Fibroblast of lung (primary cell): Measurements from ENCODE around the gene SBSN. TPM values are rescaled to one million over a fixed set of nuclear protein-coding genes. Genes with fewer than 3 reads are reported as not detected.

Source experiments
- DNase-seq, 2 donors: peaks; one replicate each; pipeline versions ENCODE4 v3.0.0 to v3.0.0-alpha.2; 2010; ENCODE audit warnings: low read depth in 2 of 2
- H2AFZ ChIP-seq: 2 replicates; pipeline ENCODE4 v1.5.1; 2012; ENCODE audit warnings: low read length, control low read depth, inconsistent platforms
- H3K27ac ChIP-seq: 2 replicates; pipeline ENCODE4 v1.5.1; 2011; ENCODE audit warnings: low read length, control low read depth; ENCODE audit not compliant: insufficient read depth
- H3K27me3 ChIP-seq: 2 replicates; pipeline ENCODE4 v1.5.1; 2011; ENCODE audit warnings: mild to moderate bottlenecking, low read length; ENCODE audit not compliant: control insufficient read depth, insufficient read depth
- H3K36me3 ChIP-seq: 2 replicates; pipeline ENCODE4 v1.5.1; 2011; ENCODE audit warnings: low read length; ENCODE audit not compliant: control insufficient read depth, insufficient read depth
- H3K4me1 ChIP-seq: 2 replicates; pipeline ENCODE4 v1.5.1; 2011; ENCODE audit warnings: low read length; ENCODE audit not compliant: control insufficient read depth, insufficient read depth; ENCODE audit errors: extremely low read depth
- H3K4me2 ChIP-seq: 2 replicates; pipeline ENCODE4 v1.5.1; 2011; ENCODE audit warnings: low read length, control low read depth; ENCODE audit not compliant: insufficient read depth; ENCODE audit errors: extremely low read depth
- H3K4me3 ChIP-seq, 4 experiments: fragments of 200-600 bp in 1 of 4; sonication (generic) in 1 of 4; replicated peaks in 1 of 4; 2 replicates each; pipeline ENCODE4 v1.5.1; 2011 to 2016; ENCODE audit warnings: low read length in 4 of 4, low read depth in 3 of 4, mild to moderate bottlenecking in 3 of 4, control low read depth in 2 of 4, inconsistent platforms in 1 of 4, mixed read lengths in 1 of 4; ENCODE audit not compliant: insufficient read depth in 1 of 4; ENCODE audit errors: control extremely low read depth in 1 of 4
- H3K79me2 ChIP-seq: 2 replicates; pipeline ENCODE4 v1.5.1; 2012; ENCODE audit warnings: mild to moderate bottlenecking, low read length, inconsistent platforms; ENCODE audit not compliant: control insufficient read depth, insufficient read depth
- H3K9ac ChIP-seq: 2 replicates; pipeline ENCODE4 v1.5.1; 2011; ENCODE audit warnings: mild to moderate bottlenecking, low read length, control low read depth; ENCODE audit not compliant: insufficient read depth
- H3K9me3 ChIP-seq: 2 replicates; pipeline ENCODE4 v1.5.1; 2012; ENCODE audit warnings: low read depth, low read length; ENCODE audit not compliant: control insufficient read depth, insufficient read depth
- H4K20me1 ChIP-seq: 2 replicates; pipeline ENCODE4 v1.5.1; 2011; ENCODE audit warnings: low read length; ENCODE audit not compliant: control insufficient read depth, insufficient read depth; ENCODE audit errors: extremely low read depth
- CTCF ChIP-seq, 2 donors: IDR thresholded peaks in 1 of 2; conservative IDR thresholded peaks in 1 of 2; 1 replicate in 1 of 2; 2 replicates in 1 of 2; pipeline ENCODE4 v1.5.1; 2011 to 2012; ENCODE audit warnings: low read length in 2 of 2, control low read depth in 1 of 2, inconsistent platforms in 1 of 2, low read depth in 1 of 2, mild to moderate bottlenecking in 1 of 2
- EZH2 ChIP-seq: IDR thresholded peaks from 2 replicates; pipeline ENCODE4 v1.5.1; 2012; ENCODE audit warnings: low read length, control low read depth, mild to moderate bottlenecking; ENCODE audit errors: missing control alignments
- polyA plus RNA-seq, 2 donors: library from polyadenylated mRNA; depleted of rRNA in 1 of 2; stranded (reverse) in 1 of 2; unstranded in 1 of 2; fragments of >200 nt; gene quantifications; 2 replicates each; pipeline ENCODE4 v1.2.1, GENCODE V29; 2011 to 2012; ENCODE audit warnings: missing spikeins in 1 of 2
- total RNA-seq: library from RNA; depleted of rRNA; stranded (reverse); fragments of >200 nt; gene quantifications from 2 replicates; pipeline ENCODE4 v1.2.1, GENCODE V29; 2014

The SBSN gene
- total and polyA plus RNA-seq, 2 donors (not counting 1 experiment from before 2014, with no cell fraction given) = 1.6 to 4.1 TPM

- H3K36me3 ChIP-seq = no peaks in the 10 kb centered on the region
- no peaks in the 10 kb centered on the region for H3K27me3 ChIP-seq
- DNase-seq = no peak
- no peak overlapping the region for H3K4me2 ChIP-seq
- no peak overlapping the region for H3K9ac ChIP-seq
- no peak overlapping the region for H2AFZ ChIP-seq
- TF ChIP-seq EZH2 (no peak), CTCF (conservative IDR thresholded peaks at IDR 0.05 in 1 of 2, IDR thresholded peaks at IDR 0.05 in 1 of 2; ENCODE audit: low read depth in 1 of 2, low read length in 2 of 2) (no peak)
- H3K4me3 ChIP-seq = no peak overlapping the region
- H3K79me2 ChIP-seq = no peaks in the 10 kb centered on the region
- no peaks in the 10 kb centered on the region for H4K20me1 ChIP-seq
- H3K4me1 ChIP-seq = no peaks in the 10 kb centered on the region
- no peak overlapping the region for H3K27ac ChIP-seq
- H3K9me3 ChIP-seq = no peaks in the 10 kb centered on the region
Measured at GRCh38 chr19:35474104-35474503, 54.0 kb downstream of the SBSN start.

Other genes with a start within 250 kb of the SBSN start
- gene HAMP, start 245.8 kb downstream of the SBSN start, total RNA-seq = not detected in 2 replicates
- not detected in 2 replicates for gene HAMP, start 245.8 kb downstream of the SBSN start, polyA plus RNA-seq
- gene MAG, start 236.2 kb downstream of the SBSN start, total RNA-seq = 0.50 TPM in 1 of 2 replicates, not detected in the other
- gene MAG, start 236.2 kb downstream of the SBSN start, polyA plus RNA-seq = 0.10 TPM in 1 of 2 replicates, not detected in the other
- gene CD22, start 199.1 kb downstream of the SBSN start, total RNA-seq = 1.2 TPM in 1 of 2 replicates, not detected in the other
- gene CD22, start 199.1 kb downstream of the SBSN start, polyA plus RNA-seq = 0.15 and 0.95 TPM in 2 replicates
- not detected in 2 replicates for gene FFAR1, start 180.4 kb downstream of the SBSN start, total RNA-seq
- not detected in 2 replicates for gene FFAR1, start 180.4 kb downstream of the SBSN start, polyA plus RNA-seq
- gene FFAR3, start 169.9 kb downstream of the SBSN start, total RNA-seq = not detected in 2 replicates
- gene FFAR3, start 169.9 kb downstream of the SBSN start, polyA plus RNA-seq = not detected in 2 replicates
- not detected in 2 replicates for gene GPR42, start 157.2 kb downstream of the SBSN start, total RNA-seq
- gene GPR42, start 157.2 kb downstream of the SBSN start, polyA plus RNA-seq = not detected in 2 replicates
- not detected in 2 replicates for gene FFAR2, start 80.1 kb downstream of the SBSN start, total RNA-seq
- gene FFAR2, start 80.1 kb downstream of the SBSN start, polyA plus RNA-seq = not detected in 2 replicates
- not detected in 2 replicates for gene KRTDAP, start 37.8 kb downstream of the SBSN start, total RNA-seq
- not detected in 2 replicates for gene KRTDAP, start 37.8 kb downstream of the SBSN start, polyA plus RNA-seq
- gene DMKN, start 14.7 kb downstream of the SBSN start, total RNA-seq = 14.2 and 29.3 TPM in 2 replicates
- 2.1 and 2.8 TPM in 2 replicates for gene DMKN, start 14.7 kb downstream of the SBSN start, polyA plus RNA-seq
- not detected in 2 replicates for gene GAPDHS, start 5.1 kb upstream of the SBSN start, total RNA-seq
- gene GAPDHS, start 5.1 kb upstream of the SBSN start, polyA plus RNA-seq = not detected in 2 replicates
- 79.6 and 95.3 TPM in 2 replicates for gene TMEM147, start 17.3 kb upstream of the SBSN start, total RNA-seq
- 72.4 and 76.2 TPM in 2 replicates for gene TMEM147, start 17.3 kb upstream of the SBSN start, polyA plus RNA-seq
- not detected in 2 replicates for gene ATP4A, start 35.3 kb upstream of the SBSN start, total RNA-seq
- not detected in 2 replicates for gene ATP4A, start 35.3 kb upstream of the SBSN start, polyA plus RNA-seq
- gene PMIS2, start 57.9 kb upstream of the SBSN start, total RNA-seq = not detected in 2 replicates
- not detected in 2 replicates for gene PMIS2, start 57.9 kb upstream of the SBSN start, polyA plus RNA-seq
- 3.9 and 4.0 TPM in 2 replicates for gene HAUS5, start 84.4 kb upstream of the SBSN start, total RNA-seq
- gene HAUS5, start 84.4 kb upstream of the SBSN start, polyA plus RNA-seq = 2.5 and 4.7 TPM in 2 replicates
- gene RBM42, start 100.7 kb upstream of the SBSN start, total RNA-seq = 29.9 and 32.1 TPM in 2 replicates
- gene RBM42, start 100.7 kb upstream of the SBSN start, polyA plus RNA-seq = 32.9 and 43.0 TPM in 2 replicates
- gene ETV2, start 113.4 kb upstream of the SBSN start, total RNA-seq = 0.50 and 0.51 TPM in 2 replicates
- gene ETV2, start 113.4 kb upstream of the SBSN start, polyA plus RNA-seq = 0.12 and 0.18 TPM in 2 replicates
- gene COX6B1, start 120.0 kb upstream of the SBSN start, total RNA-seq = 194 and 279 TPM in 2 replicates
- gene COX6B1, start 120.0 kb upstream of the SBSN start, polyA plus RNA-seq = 382 and 499 TPM in 2 replicates
- not detected in 2 replicates for gene UPK1A, start 138.2 kb upstream of the SBSN start, total RNA-seq
- 0.06 and 0.27 TPM in 2 replicates for gene UPK1A, start 138.2 kb upstream of the SBSN start, polyA plus RNA-seq
- gene ZBTB32, start 176.2 kb upstream of the SBSN start, total RNA-seq = not detected in 2 replicates
- gene ZBTB32, start 176.2 kb upstream of the SBSN start, polyA plus RNA-seq = not detected in 2 replicates
- 3.9 and 5.4 TPM in 2 replicates for gene KMT2B, start 189.7 kb upstream of the SBSN start, total RNA-seq
- 7.4 and 12.5 TPM in 2 replicates for gene KMT2B, start 189.7 kb upstream of the SBSN start, polyA plus RNA-seq
- gene IGFLR1, start 214.1 kb upstream of the SBSN start, total RNA-seq = 0.17 and 0.51 TPM in 2 replicates
- gene IGFLR1, start 214.1 kb upstream of the SBSN start, polyA plus RNA-seq = 0.75 and 2.1 TPM in 2 replicates
- 5.9 and 9.1 TPM in 2 replicates for gene U2AF1L4, start 217.1 kb upstream of the SBSN start, total RNA-seq
- 11.9 and 13.8 TPM in 2 replicates for gene U2AF1L4, start 217.1 kb upstream of the SBSN start, polyA plus RNA-seq
- gene PSENEN, start 217.3 kb upstream of the SBSN start, total RNA-seq = 15.7 and 16.0 TPM in 2 replicates
- 31.4 and 35.5 TPM in 2 replicates for gene PSENEN, start 217.3 kb upstream of the SBSN start, polyA plus RNA-seq
- gene LIN37, start 220.3 kb upstream of the SBSN start, total RNA-seq = 6.4 and 10.0 TPM in 2 replicates
- 8.5 and 10.3 TPM in 2 replicates for gene LIN37, start 220.3 kb upstream of the SBSN start, polyA plus RNA-seq
- 47.8 and 54.3 TPM in 2 replicates for gene HSPB6, start 228.7 kb upstream of the SBSN start, total RNA-seq
- 53.1 and 71.0 TPM in 2 replicates for gene HSPB6, start 228.7 kb upstream of the SBSN start, polyA plus RNA-seq
- 2.6 and 3.8 TPM in 2 replicates for gene PROSER3, start 229.9 kb upstream of the SBSN start, total RNA-seq
- gene PROSER3, start 229.9 kb upstream of the SBSN start, polyA plus RNA-seq = 8.1 and 12.9 TPM in 2 replicates
- 2.1 and 2.3 TPM in 2 replicates for gene ARHGAP33, start 247.3 kb upstream of the SBSN start, total RNA-seq
- gene ARHGAP33, start 247.3 kb upstream of the SBSN start, polyA plus RNA-seq = 0.58 and 1.7 TPM in 2 replicates